ENCODE results near the gene TRIM41. TPM values are rescaled to one million over a fixed set of nuclear protein-coding genes. Genes with fewer than 3 reads are reported as not detected.
A peak's percentile ranks its signal among the peaks of the same experiment; 100 is the strongest.

The TRIM41 gene
- total and polyA plus RNA-seq, 2 of the 13 experiments (the other 11 are each of a cell fraction or from before 2014, with no cell fraction given) = 10.2 to 16.7 TPM

GRCh38 chr5:181223729-181224389 lies 778 bp downstream of the TRIM41 start:
- DNase-seq (ENCODE audit: low spot score) (no peak), FAIRE-seq (no peak), ATAC-seq (peak; percentile 5)
- BruUV-seq (replicated peaks) = TSS peak; percentile 76
- Histone ChIP-seq H3K79me2 (ENCODE audit: insufficient read depth, low read length) (peaks cover 18% of the 10 kb centered on the region), H3K4me1 (ENCODE audit: insufficient read depth, low read length) (peaks cover 47% of the 10 kb centered on the region), H3K9me3 (ENCODE audit: low read length) (no peaks in the 10 kb centered on the region), H2AFZ (ENCODE audit: low read length) (no peak overlapping the region), H3K27ac (ENCODE audit: extremely low read length, insufficient read depth, low read length) (peak overlapping the region; percentile 81), H3K36me3 (replicated peaks in 1 of 2; ENCODE audit: control insufficient read depth in 1 of 2, insufficient read depth in 2 of 2, low read length in 2 of 2) (peaks cover 0 to 8% of the 10 kb centered on the region in 2 experiments; a peak in 2 of 5 replicates), H3K9ac (ENCODE audit: insufficient read depth, low read depth, low read length) (peak overlapping the region; percentile 86), H3K4me3 (replicated peaks in 1 of 3; ENCODE audit: insufficient read depth in 1 of 3, low read depth in 2 of 3, low read length in 3 of 3) (peak overlapping the region; percentile 79 to 90 (median 87)), H4K20me1 (ENCODE audit: insufficient read depth, low read length) (no peaks in the 10 kb centered on the region), H3K4me2 (ENCODE audit: low read depth, low read length) (peak overlapping the region; percentile 95), H3K27me3 (ENCODE audit: control insufficient read depth in 1 of 2, insufficient read depth in 2 of 2, low read length in 2 of 2) (no peaks in the 10 kb centered on the region; a peak in 2 of 5 replicates)
- in situ Hi-C loops (cut with HindIII; ENCODE audit: extremely low pct_ligation_motif_present, low pct_unique_long_range_greater_than_20kb) = loop anchor here (5.0 kb wide), 1 partner anchor 37 kb away; no protein-coding TSS in a partner anchor
- WGBS (ENCODE audit: low lambda C conversion rate) = 29% methylated on average over 18 of the region's 31 CpGs
- ChIA-PET POLR2A (interaction anchor here (0.6 to 3.8 kb wide), 16 partner anchors 9 to 53 kb away, joined by 3 to 70 read pairs (median 4); partner anchors contain the start of genes RACK1 and TRIM52), CTCF (ENCODE audit: low intra/inter-chr PET ratio, low total read pairs) (no interaction called here)
- intact Hi-C loops (cut with micrococcal nuclease; ENCODE audit: unreplicated experiment) = no loop called here
- peak; percentile 66; the same call in 1 of the 2 replicates for TF ChIP-seq RFX1 (IDR thresholded peaks at IDR 0.05)
- TF ChIP-seq ZNF12 (CRISPR knock-in tag; IDR thresholded peaks at IDR 0.05) = no peak
- TF ChIP-seq ZNF841 (CRISPR knock-in tag; IDR thresholded peaks at IDR 0.05; ENCODE audit: borderline replicate concordance) = no peak
- no peak for TF ChIP-seq ZNF292 (CRISPR knock-in tag; IDR thresholded peaks at IDR 0.05; ENCODE audit: borderline replicate concordance, low read depth)
- TF ChIP-seq, protein P1, sequence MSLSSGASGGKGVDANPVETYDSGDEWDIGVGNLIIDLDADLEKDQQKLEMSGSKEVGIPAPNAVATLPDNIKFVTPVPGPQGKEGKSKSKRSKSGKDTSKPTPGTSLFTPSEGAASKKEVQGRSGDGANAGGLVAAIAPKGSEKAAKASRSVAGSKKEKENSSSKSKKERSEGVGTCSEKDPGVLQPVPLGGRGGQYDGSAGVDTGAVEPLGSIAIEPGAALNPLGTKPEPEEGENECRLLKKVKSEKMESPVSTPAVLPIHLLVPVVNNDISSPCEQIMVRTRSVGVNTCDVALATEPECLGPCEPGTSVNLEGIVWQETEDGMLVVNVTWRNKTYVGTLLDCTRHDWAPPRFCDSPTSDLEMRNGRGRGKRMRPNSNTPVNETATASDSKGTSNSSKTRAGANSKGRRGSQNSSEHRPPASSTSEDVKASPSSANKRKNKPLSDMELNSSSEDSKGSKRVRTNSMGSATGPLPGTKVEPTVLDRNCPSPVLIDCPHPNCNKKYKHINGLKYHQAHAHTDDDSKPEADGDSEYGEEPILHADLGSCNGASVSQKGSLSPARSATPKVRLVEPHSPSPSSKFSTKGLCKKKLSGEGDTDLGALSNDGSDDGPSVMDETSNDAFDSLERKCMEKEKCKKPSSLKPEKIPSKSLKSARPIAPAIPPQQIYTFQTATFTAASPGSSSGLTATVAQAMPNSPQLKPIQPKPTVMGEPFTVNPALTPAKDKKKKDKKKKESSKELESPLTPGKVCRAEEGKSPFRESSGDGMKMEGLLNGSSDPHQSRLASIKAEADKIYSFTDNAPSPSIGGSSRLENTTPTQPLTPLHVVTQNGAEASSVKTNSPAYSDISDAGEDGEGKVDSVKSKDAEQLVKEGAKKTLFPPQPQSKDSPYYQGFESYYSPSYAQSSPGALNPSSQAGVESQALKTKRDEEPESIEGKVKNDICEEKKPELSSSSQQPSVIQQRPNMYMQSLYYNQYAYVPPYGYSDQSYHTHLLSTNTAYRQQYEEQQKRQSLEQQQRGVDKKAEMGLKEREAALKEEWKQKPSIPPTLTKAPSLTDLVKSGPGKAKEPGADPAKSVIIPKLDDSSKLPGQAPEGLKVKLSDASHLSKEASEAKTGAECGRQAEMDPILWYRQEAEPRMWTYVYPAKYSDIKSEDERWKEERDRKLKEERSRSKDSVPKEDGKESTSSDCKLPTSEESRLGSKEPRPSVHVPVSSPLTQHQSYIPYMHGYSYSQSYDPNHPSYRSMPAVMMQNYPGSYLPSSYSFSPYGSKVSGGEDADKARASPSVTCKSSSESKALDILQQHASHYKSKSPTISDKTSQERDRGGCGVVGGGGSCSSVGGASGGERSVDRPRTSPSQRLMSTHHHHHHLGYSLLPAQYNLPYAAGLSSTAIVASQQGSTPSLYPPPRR (CRISPR knock-in tag; IDR thresholded peaks at IDR 0.05; ENCODE audit: borderline replicate concordance) = no peak
- TF ChIP-seq TEAD3 (CRISPR knock-in tag; optimal IDR thresholded peaks at IDR 0.05; ENCODE audit: borderline replicate concordance) = no peak
- TF ChIP-seq ZBTB20 (CRISPR knock-in tag; IDR thresholded peaks at IDR 0.05; ENCODE audit: borderline replicate concordance, low read depth) = 0 out of 2 replicates have a peak, but pooled peaks have one; percentile 30
- no peak for TF ChIP-seq FOXJ3 (CRISPR knock-in tag; IDR thresholded peaks at IDR 0.05; ENCODE audit: borderline replicate concordance)
- TF ChIP-seq ZBTB26 (CRISPR knock-in tag; IDR thresholded peaks at IDR 0.05; ENCODE audit: borderline replicate concordance) = no peak
- TF ChIP-seq EZH2 (conservative IDR thresholded peaks at IDR 0.05; ENCODE audit: low read depth, low read length) = no peak
- no peak for TF ChIP-seq ZMAT5 (CRISPR knock-in tag; IDR thresholded peaks at IDR 0.05; ENCODE audit: borderline replicate concordance, low read depth)
- TF ChIP-seq KDM5A (IDR thresholded peaks at IDR 0.05; ENCODE audit: borderline replicate concordance, low read length) = no peak
- TF ChIP-seq ASH2L (IDR thresholded peaks at IDR 0.05; ENCODE audit: insufficient read length, low read depth, low read length) = no peak
- TF ChIP-seq ZNF839 (CRISPR knock-in tag; IDR thresholded peaks at IDR 0.05; ENCODE audit: borderline replicate concordance) = 0 out of 2 replicates have a peak, but pooled peaks have one; percentile 49
